ENCODE measurements around the gene REG1B.

The REG1B gene

GRCh38 chr2:79099140-79099686 is 11.4 kb upstream of the REG1B start:
- Histone ChIP-seq H3F3A (ENCODE audit: insufficient read depth, low read length) (no peaks in the 10 kb centered on the region), H2AFZ (ENCODE audit: low read length) (no peak overlapping the region), H3K9ac (ENCODE audit: low read length) (no peak overlapping the region), H3K4me3 (ENCODE audit: low read depth, low read length, poor library complexity, severe bottlenecking) (no peak overlapping the region), H3K9me2 (ENCODE audit: low read depth, low read length) (no peaks in the 10 kb centered on the region), H3K4me2 (ENCODE audit: low read length) (no peak overlapping the region), H3K27ac (ENCODE audit: low read depth, low read length, poor library complexity, severe bottlenecking) (no peak overlapping the region), H3K4me1 (ENCODE audit: insufficient read depth, low read length, severe bottlenecking) (no peaks in the 10 kb centered on the region), H3K27me3 (ENCODE audit: insufficient read depth, low read length) (no peaks in the 10 kb centered on the region), H3K36me3 (ENCODE audit: insufficient read depth, low read length) (no peaks in the 10 kb centered on the region), H3K79me2 (ENCODE audit: insufficient read depth, low read length) (no peaks in the 10 kb centered on the region), H3K9me3 (ENCODE audit: low read length) (peaks cover 4% of the 10 kb centered on the region; the same call in 1 of the 2 replicates), H4K20me1 (ENCODE audit: insufficient read depth, low read length) (no peaks in the 10 kb centered on the region)
- TF ChIP-seq, protein P1, sequence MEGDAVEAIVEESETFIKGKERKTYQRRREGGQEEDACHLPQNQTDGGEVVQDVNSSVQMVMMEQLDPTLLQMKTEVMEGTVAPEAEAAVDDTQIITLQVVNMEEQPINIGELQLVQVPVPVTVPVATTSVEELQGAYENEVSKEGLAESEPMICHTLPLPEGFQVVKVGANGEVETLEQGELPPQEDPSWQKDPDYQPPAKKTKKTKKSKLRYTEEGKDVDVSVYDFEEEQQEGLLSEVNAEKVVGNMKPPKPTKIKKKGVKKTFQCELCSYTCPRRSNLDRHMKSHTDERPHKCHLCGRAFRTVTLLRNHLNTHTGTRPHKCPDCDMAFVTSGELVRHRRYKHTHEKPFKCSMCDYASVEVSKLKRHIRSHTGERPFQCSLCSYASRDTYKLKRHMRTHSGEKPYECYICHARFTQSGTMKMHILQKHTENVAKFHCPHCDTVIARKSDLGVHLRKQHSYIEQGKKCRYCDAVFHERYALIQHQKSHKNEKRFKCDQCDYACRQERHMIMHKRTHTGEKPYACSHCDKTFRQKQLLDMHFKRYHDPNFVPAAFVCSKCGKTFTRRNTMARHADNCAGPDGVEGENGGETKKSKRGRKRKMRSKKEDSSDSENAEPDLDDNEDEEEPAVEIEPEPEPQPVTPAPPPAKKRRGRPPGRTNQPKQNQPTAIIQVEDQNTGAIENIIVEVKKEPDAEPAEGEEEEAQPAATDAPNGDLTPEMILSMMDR (IDR thresholded peaks at IDR 0.05; ENCODE audit: low read length) = no peak
- TF ChIP-seq EZH2 (IDR thresholded peaks at IDR 0.05; ENCODE audit: borderline replicate concordance, low read length) = no peak

- Histone ChIP-seq H3K9me3 (ENCODE audit: low read length) (peaks cover 4% of the 10 kb centered on the region; the same call in 1 of the 2 replicates), H3K9ac (ENCODE audit: low read length) (no peak overlapping the region), H3K27ac (ENCODE audit: low read depth, low read length, poor library complexity, severe bottlenecking) (no peak overlapping the region), H3K27me3 (ENCODE audit: insufficient read depth, low read length) (no peaks in the 10 kb centered on the region), H3K4me3 (ENCODE audit: low read depth, low read length, poor library complexity, severe bottlenecking) (no peak overlapping the region), H3K79me2 (ENCODE audit: insufficient read depth, low read length) (no peaks in the 10 kb centered on the region), H4K20me1 (ENCODE audit: insufficient read depth, low read length) (no peaks in the 10 kb centered on the region), H3K36me3 (ENCODE audit: insufficient read depth, low read length) (no peaks in the 10 kb centered on the region), H2AFZ (ENCODE audit: low read length) (no peak overlapping the region), H3F3A (ENCODE audit: insufficient read depth, low read length) (no peaks in the 10 kb centered on the region), H3K4me1 (ENCODE audit: insufficient read depth, low read length, severe bottlenecking) (no peaks in the 10 kb centered on the region), H3K9me2 (ENCODE audit: low read depth, low read length) (no peaks in the 10 kb centered on the region), H3K4me2 (ENCODE audit: low read length) (no peak overlapping the region)
- TF ChIP-seq, protein P1 (IDR thresholded peaks at IDR 0.05; ENCODE audit: low read length) = no peak; the same call in 1 of the 2 replicates
- TF ChIP-seq EZH2 (IDR thresholded peaks at IDR 0.05; ENCODE audit: borderline replicate concordance, low read length) = no peak
Measured at GRCh38 chr2:79097843-79098242, 10.1 kb upstream of the REG1B start.

GRCh38 chr2:79090693-79091092 is 2.9 kb upstream of the REG1B start:
- no peak overlapping the region for H3K4me3 ChIP-seq (ENCODE audit: low read depth, low read length, poor library complexity, severe bottlenecking)
- TF ChIP-seq, protein P1 (IDR thresholded peaks at IDR 0.05; ENCODE audit: low read length) = no peak
- no peak for TF ChIP-seq EZH2 (IDR thresholded peaks at IDR 0.05; ENCODE audit: borderline replicate concordance, low read length)
- H3K9me3 ChIP-seq (ENCODE audit: low read length) = no peaks in the 10 kb centered on the region
- no peak overlapping the region for H3K9ac ChIP-seq (ENCODE audit: low read length)
- no peaks in the 10 kb centered on the region for H3F3A ChIP-seq (ENCODE audit: insufficient read depth, low read length)
- no peaks in the 10 kb centered on the region for H3K27me3 ChIP-seq (ENCODE audit: insufficient read depth, low read length)
- no peaks in the 10 kb centered on the region for H3K9me2 ChIP-seq (ENCODE audit: low read depth, low read length)
- H3K4me2 ChIP-seq (ENCODE audit: low read length) = no peak overlapping the region
- no peaks in the 10 kb centered on the region for H3K79me2 ChIP-seq (ENCODE audit: insufficient read depth, low read length)
- H4K20me1 ChIP-seq (ENCODE audit: insufficient read depth, low read length) = no peaks in the 10 kb centered on the region
- H3K27ac ChIP-seq (ENCODE audit: low read depth, low read length, poor library complexity, severe bottlenecking) = no peak overlapping the region
- no peaks in the 10 kb centered on the region for H3K4me1 ChIP-seq (ENCODE audit: insufficient read depth, low read length, severe bottlenecking)
- no peak overlapping the region for H2AFZ ChIP-seq (ENCODE audit: low read length)
- no peaks in the 10 kb centered on the region for H3K36me3 ChIP-seq (ENCODE audit: insufficient read depth, low read length)
